ENCODE measurements around the gene LAT. TPM values are rescaled to one million over a fixed set of nuclear protein-coding genes. Genes with fewer than 3 reads are reported as not detected.

LAT gene
- total RNA-seq, 2 experiments from 2014 or later = 193 to 206 TPM

DNA sequence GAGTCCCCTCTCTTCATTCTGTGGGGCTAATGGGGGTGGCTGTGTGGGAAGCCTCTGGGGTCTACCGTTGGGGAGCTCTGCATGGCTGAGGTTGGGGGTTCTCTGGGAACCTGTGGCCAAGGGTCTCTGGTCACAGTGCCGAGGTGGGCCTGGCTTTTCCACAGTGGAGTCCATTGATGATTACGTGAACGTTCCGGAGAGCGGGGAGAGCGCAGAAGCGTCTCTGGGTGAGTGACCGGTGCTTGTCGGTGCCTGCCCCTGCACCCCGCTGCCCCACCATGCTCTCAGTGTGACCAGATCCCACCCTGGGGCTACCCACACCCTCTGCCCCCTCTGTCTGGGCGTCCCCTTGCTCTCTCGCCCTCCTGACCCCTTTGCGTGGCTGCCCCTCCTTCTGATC lies 4.5 kb downstream of the LAT start:
- Mint-ChIP-seq H3K4me1 (ENCODE audit: low read depth) (peaks cover 54% of the 10 kb centered on the region), H3K36me3 (ENCODE audit: low read depth) (peaks cover 66% of the 10 kb centered on the region)
- CTCF ChIA-PET = interaction anchor here (0.7 to 1.5 kb wide), 5 partner anchors 8 to 40 kb away, joined by 3 to 5 read pairs (median 4); no protein-coding TSS in a partner anchor

GRCh38 chr16:28990375-28991040 lies 5.7 kb downstream of the LAT start:
- intact Hi-C loops (cut with micrococcal nuclease) = no loop called here
- ATAC-seq = peak; percentile 78
- CTCF ChIA-PET = interaction anchor here (1.1 to 1.4 kb wide), 3 partner anchors 10 to 39 kb away, joined by 3 to 5 read pairs (median 4); no protein-coding TSS in a partner anchor
- no peak for TF ChIP-seq CTCF (IDR thresholded peaks at IDR 0.05)
- POLR2A ChIA-PET = interaction anchor here (0.9 to 12.0 kb wide), 4 partner anchors 16 to 40 kb away, joined by 3 to 97 read pairs (median 52); partner anchors contain the start of gene SPNS1
- Mint-ChIP-seq H3K27ac (peak overlapping the region; percentile 96), H3K9me3 (peaks cover 8% of the 10 kb centered on the region), H3K27me3 (no peaks in the 10 kb centered on the region), H3K4me1 (ENCODE audit: low read depth) (peaks cover 52% of the 10 kb centered on the region), H3K4me3 (peak overlapping the region; percentile 94), H3K36me3 (ENCODE audit: low read depth) (peaks cover 61% of the 10 kb centered on the region)
- peak; percentile 87 for DNase-seq

More for the DNA sequence above, 4.5 kb downstream of the LAT start:
- ATAC-seq = no peak
- peaks cover 8% of the 10 kb centered on the region for H3K9me3 Mint-ChIP-seq
- intact Hi-C loops (cut with micrococcal nuclease) = loop anchor here (5.0 kb wide), 1 partner anchor 38 kb away; no protein-coding TSS in a partner anchor
- H3K4me3 Mint-ChIP-seq = peak overlapping the region; percentile 94
- DNase-seq = no peak
- H3K27me3 Mint-ChIP-seq = no peaks in the 10 kb centered on the region
- POLR2A ChIA-PET = interaction anchor here (0.7 to 12.0 kb wide), 5 partner anchors 9 to 41 kb away, joined by 3 to 97 read pairs (median 25); partner anchors contain the start of gene SPNS1
- peak overlapping the region; percentile 96 for H3K27ac Mint-ChIP-seq
- no peak for TF ChIP-seq CTCF (IDR thresholded peaks at IDR 0.05)

DNA sequence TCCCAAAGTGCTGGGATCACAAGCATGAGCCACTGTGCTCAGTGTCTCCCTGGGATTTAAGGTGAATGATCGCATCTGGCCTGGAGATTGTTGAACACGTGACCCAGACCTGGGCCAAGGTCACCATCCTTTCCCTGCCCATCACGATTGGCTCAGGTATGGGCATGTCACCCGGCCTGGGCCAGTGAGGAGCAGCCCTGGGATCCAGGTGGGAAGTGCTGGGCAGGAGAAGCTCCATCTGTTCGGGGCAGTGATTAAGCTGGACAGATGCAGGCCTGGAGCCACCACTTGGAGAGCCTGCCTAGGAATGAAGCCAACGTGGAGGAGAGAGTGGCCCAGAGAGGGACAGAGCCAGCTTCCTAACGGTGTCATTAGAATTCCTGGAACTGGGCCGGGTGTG lies 6.8 kb downstream of the LAT start:
- ChIA-PET CTCF (interaction anchor here (1.1 kb wide), 1 partner anchor 14 kb away, joined by 3 read pairs; no protein-coding TSS in a partner anchor), POLR2A (interaction anchor here (0.6 to 12.0 kb wide), 2 partner anchors 9 to 31 kb away, joined by 3 to 97 read pairs; no protein-coding TSS in a partner anchor)
- Mint-ChIP-seq H3K9me3 (peaks cover 8% of the 10 kb centered on the region), H3K27me3 (no peaks in the 10 kb centered on the region), H3K36me3 (ENCODE audit: low read depth) (peaks cover 50% of the 10 kb centered on the region), H3K27ac (peak overlapping the region; percentile 49), H3K4me3 (no peak overlapping the region), H3K4me1 (ENCODE audit: low read depth) (peaks cover 52% of the 10 kb centered on the region)
- no peak for DNase-seq
- TF ChIP-seq CTCF (IDR thresholded peaks at IDR 0.05) = no peak
- intact Hi-C loops (cut with micrococcal nuclease) = no loop called here
- no peak for ATAC-seq

DNA sequence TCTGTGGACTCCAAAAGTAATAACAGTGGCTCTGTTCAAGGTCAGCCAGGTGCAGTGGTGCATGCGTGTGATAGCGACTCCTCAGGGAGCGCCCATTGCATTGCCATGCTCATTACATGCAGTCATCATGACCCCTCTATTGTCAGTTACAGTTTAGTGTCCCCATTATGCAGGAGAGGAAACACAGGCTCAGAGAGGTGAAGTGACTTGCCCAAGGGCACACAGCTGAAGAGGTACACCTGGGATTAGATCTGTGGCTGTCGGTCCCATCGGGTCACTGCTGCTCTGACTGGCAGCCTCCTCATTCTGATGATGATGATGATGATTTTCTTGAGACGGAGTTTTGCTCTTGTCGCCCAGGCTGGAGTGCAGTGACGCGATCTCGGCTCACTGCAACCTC lies 7.6 kb downstream of the LAT start:
- ATAC-seq = no peak
- peaks cover 47% of the 10 kb centered on the region for H3K4me1 Mint-ChIP-seq (ENCODE audit: low read depth)
- DNase-seq = no peak
- POLR2A ChIA-PET = interaction anchor here (1.2 to 12.0 kb wide), 3 partner anchors 15 to 37 kb away, joined by 7 to 97 read pairs (median 7); no protein-coding TSS in a partner anchor
- H3K4me3 Mint-ChIP-seq = no peak overlapping the region
- no peak for TF ChIP-seq CTCF (IDR thresholded peaks at IDR 0.05)
- peaks cover 2% of the 10 kb centered on the region for H3K9me3 Mint-ChIP-seq
- intact Hi-C loops (cut with micrococcal nuclease) = no loop called here
- no peaks in the 10 kb centered on the region for H3K27me3 Mint-ChIP-seq
- CTCF ChIA-PET = no interaction called here
- peak overlapping the region; percentile 35 for H3K27ac Mint-ChIP-seq
- peaks cover 42% of the 10 kb centered on the region for H3K36me3 Mint-ChIP-seq (ENCODE audit: low read depth)

DNA sequence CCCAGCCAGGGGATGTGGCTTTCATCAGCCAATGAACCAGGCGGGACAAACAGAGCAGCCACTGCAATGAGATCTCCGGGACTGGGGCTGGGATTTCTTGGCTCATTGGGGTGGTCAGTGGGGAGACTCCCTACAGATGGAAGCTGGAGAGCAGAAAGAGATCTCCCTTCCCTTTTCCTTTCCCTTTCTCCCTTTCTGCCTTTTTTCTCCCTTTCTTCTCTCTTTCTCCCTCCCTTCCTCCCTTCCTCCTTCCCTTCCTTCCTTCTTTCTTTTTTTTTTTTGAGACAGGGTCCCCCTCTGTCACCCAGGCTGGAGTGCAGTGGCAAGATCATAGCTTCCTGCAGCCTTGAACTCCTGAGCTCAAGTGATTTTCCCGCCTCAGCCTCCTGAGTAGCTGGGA lies 14.0 kb downstream of the LAT start:
- Mint-ChIP-seq H3K27ac (no peak overlapping the region), H3K4me3 (no peak overlapping the region), H3K4me1 (ENCODE audit: low read depth) (peaks cover 16% of the 10 kb centered on the region), H3K9me3 (no peaks in the 10 kb centered on the region), H3K27me3 (no peaks in the 10 kb centered on the region), H3K36me3 (ENCODE audit: low read depth) (no peaks in the 10 kb centered on the region)
- no peak for DNase-seq
- intact Hi-C loops (cut with micrococcal nuclease) = loop anchor here (1.0 kb wide), 1 partner anchor 9 kb away; no protein-coding TSS in a partner anchor
- ATAC-seq = no peak
- TF ChIP-seq CTCF (IDR thresholded peaks at IDR 0.05) = no peak
- POLR2A ChIA-PET = interaction anchor here (0.6 to 1.0 kb wide), 2 partner anchors 10 to 24 kb away, joined by 3 read pairs; partner anchors contain the start of gene SPNS1
- CTCF ChIA-PET = interaction anchor here (1.5 kb wide), 1 partner anchor 9 kb away, joined by 5 read pairs; no protein-coding TSS in a partner anchor
